SK-N-SH treated with all-trans-retinoic acid at 6 μM for 48 hours (cell line): ENCODE measurements around the gene INTS1.

Experiments used
- ARNTL ChIP-seq: fragments of 450-650 bp; formaldehyde crosslinking; IDR thresholded peaks from 2 replicates; pipeline ENCODE4 v1.5.0; 2020; ENCODE audit warnings: low read depth, mild to moderate bottlenecking, moderate library complexity, borderline replicate concordance
- CSRNP3 ChIP-seq: fragments of 250-450 bp; sonication (Bioruptor Pico); IDR thresholded peaks from 2 replicates; pipeline ENCODE4 v1.5.1; 2021; ENCODE audit warnings: mild to moderate bottlenecking, moderate library complexity
- ISL1 ChIP-seq: fragments of 250-450 bp; sonication (Bioruptor Pico); IDR thresholded peaks from 2 replicates; pipeline ENCODE4 v2.1.2; 2022; ENCODE audit warnings: mild to moderate bottlenecking, moderate library complexity
- OSR1 ChIP-seq: fragments of 250-450 bp; sonication (Bioruptor Pico); IDR thresholded peaks from 2 replicates; pipeline ENCODE4 v1.8.0; 2022; ENCODE audit warnings: moderate library complexity, mild to moderate bottlenecking, inconsistent platforms
- PATZ1 ChIP-seq: fragments of 250-450 bp; sonication (Bioruptor Pico); IDR thresholded peaks from 2 replicates; pipeline ENCODE4 v1.8.0; 2020; ENCODE audit warnings: mild to moderate bottlenecking, moderate library complexity, borderline replicate concordance
- SNAI2 ChIP-seq: fragments of 250-450 bp; sonication (Bioruptor Pico); IDR thresholded peaks from 2 replicates; pipeline ENCODE4 v1.5.0; 2020; ENCODE audit warnings: mild to moderate bottlenecking, moderate library complexity
- TCF4 ChIP-seq: fragments of 250-450 bp; sonication (Bioruptor Pico); IDR thresholded peaks from 2 replicates; pipeline ENCODE4 v1.8.0; 2021; ENCODE audit warnings: mild to moderate bottlenecking, moderate library complexity, borderline replicate concordance
- TOX ChIP-seq: fragments of 250-450 bp; sonication (Bioruptor Pico); IDR thresholded peaks from 2 replicates; pipeline ENCODE4 v1.8.0; 2021; ENCODE audit warnings: mild to moderate bottlenecking, moderate library complexity, borderline replicate concordance
- ZFP30 ChIP-seq: fragments of 450-650 bp; formaldehyde crosslinking; IDR thresholded peaks from 2 replicates; pipeline ENCODE4 v1.5.0; 2022; ENCODE audit warnings: mild to moderate bottlenecking, moderate library complexity
- ZNF565 ChIP-seq: fragments of 450-650 bp; formaldehyde crosslinking; conservative IDR thresholded peaks from 2 replicates; pipeline ENCODE4 v1.5.0; 2020; ENCODE audit warnings: low read depth, mild to moderate bottlenecking, moderate library complexity
- ZNF70 ChIP-seq: fragments of 450-650 bp; formaldehyde crosslinking; IDR thresholded peaks from 2 replicates; pipeline ENCODE4 v1.5.0; 2020; ENCODE audit warnings: mild to moderate bottlenecking, moderate library complexity
- TF ChIP-seq, protein P1 (sequence below): fragments of 250-450 bp; sonication (Bioruptor Pico); IDR thresholded peaks from 2 replicates; pipeline ENCODE4 v1.5.0; 2020; ENCODE audit warnings: mild to moderate bottlenecking, moderate library complexity
- TF ChIP-seq, protein P2 (sequence below): fragments of 250-450 bp; sonication (Bioruptor Pico); IDR thresholded peaks from 2 replicates; pipeline ENCODE4 v1.5.1; 2020; ENCODE audit warnings: low read depth, mild to moderate bottlenecking, moderate library complexity

- TF ChIP-seq OSR1 (no peak), ISL1 (CRISPR knock-in tag) (no peak), ARNTL (CRISPR knock-in tag) (no peak), SNAI2 (CRISPR knock-in tag) (no peak), CSRNP3 (CRISPR knock-in tag) (no peak), TOX (CRISPR knock-in tag) (no peak), ZNF70 (CRISPR knock-in tag) (no peak), PATZ1 (CRISPR knock-in tag) (no peak), ZFP30 (CRISPR knock-in tag) (no peak), TCF4 (no peak), ZNF565 (no peak)
- TF ChIP-seq, protein P1, sequence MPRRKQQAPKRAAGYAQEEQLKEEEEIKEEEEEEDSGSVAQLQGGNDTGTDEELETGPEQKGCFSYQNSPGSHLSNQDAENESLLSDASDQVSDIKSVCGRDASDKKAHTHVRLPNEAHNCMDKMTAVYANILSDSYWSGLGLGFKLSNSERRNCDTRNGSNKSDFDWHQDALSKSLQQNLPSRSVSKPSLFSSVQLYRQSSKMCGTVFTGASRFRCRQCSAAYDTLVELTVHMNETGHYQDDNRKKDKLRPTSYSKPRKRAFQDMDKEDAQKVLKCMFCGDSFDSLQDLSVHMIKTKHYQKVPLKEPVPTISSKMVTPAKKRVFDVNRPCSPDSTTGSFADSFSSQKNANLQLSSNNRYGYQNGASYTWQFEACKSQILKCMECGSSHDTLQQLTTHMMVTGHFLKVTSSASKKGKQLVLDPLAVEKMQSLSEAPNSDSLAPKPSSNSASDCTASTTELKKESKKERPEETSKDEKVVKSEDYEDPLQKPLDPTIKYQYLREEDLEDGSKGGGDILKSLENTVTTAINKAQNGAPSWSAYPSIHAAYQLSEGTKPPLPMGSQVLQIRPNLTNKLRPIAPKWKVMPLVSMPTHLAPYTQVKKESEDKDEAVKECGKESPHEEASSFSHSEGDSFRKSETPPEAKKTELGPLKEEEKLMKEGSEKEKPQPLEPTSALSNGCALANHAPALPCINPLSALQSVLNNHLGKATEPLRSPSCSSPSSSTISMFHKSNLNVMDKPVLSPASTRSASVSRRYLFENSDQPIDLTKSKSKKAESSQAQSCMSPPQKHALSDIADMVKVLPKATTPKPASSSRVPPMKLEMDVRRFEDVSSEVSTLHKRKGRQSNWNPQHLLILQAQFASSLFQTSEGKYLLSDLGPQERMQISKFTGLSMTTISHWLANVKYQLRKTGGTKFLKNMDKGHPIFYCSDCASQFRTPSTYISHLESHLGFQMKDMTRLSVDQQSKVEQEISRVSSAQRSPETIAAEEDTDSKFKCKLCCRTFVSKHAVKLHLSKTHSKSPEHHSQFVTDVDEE (CRISPR knock-in tag) = no peak
- TF ChIP-seq, protein P2, sequence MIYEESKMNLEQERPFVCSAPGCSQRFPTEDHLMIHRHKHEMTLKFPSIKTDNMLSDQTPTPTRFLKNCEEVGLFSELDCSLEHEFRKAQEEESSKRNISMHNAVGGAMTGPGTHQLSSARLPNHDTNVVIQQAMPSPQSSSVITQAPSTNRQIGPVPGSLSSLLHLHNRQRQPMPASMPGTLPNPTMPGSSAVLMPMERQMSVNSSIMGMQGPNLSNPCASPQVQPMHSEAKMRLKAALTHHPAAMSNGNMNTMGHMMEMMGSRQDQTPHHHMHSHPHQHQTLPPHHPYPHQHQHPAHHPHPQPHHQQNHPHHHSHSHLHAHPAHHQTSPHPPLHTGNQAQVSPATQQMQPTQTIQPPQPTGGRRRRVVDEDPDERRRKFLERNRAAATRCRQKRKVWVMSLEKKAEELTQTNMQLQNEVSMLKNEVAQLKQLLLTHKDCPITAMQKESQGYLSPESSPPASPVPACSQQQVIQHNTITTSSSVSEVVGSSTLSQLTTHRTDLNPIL (CRISPR knock-in tag) = no peak
Measured at GRCh38 chr7:1438208-1438607, 66.0 kb downstream of the INTS1 start.
